Neural progenitor cell (in vitro differentiated cells): ENCODE results near the gene HOXD13. TPM values are rescaled to one million over a fixed set of nuclear protein-coding genes. Genes with fewer than 3 reads are reported as not detected.

Experiments
- DNase-seq: peaks from one replicate; pipeline ENCODE4 v3.0.0-alpha.2; 2016; ENCODE audit warnings: low spot score
- H2AFZ ChIP-seq: fragments of 200-600 bp; sonication (generic); replicated peaks from 2 replicates; pipeline ENCODE4 v1.6.1; 2016; ENCODE audit warnings: antibody characterized with exemption
- H3F3A ChIP-seq: fragments of 200-600 bp; sonication (generic); 2 replicates; pipeline ENCODE4 v1.6.1; 2016; ENCODE audit warnings: antibody characterized with exemption, low read depth
- H3K27ac ChIP-seq: fragments of 200-600 bp; sonication (generic); 2 replicates; pipeline ENCODE4 v1.5.1; 2016; ENCODE audit warnings: mild to moderate bottlenecking
- H3K27me3 ChIP-seq: fragments of 200-600 bp; sonication (generic); 2 replicates; pipeline ENCODE4 v1.6.1; 2016; ENCODE audit warnings: mild to moderate bottlenecking, moderate library complexity
- H3K36me3 ChIP-seq: fragments of 200-600 bp; sonication (generic); 2 replicates; pipeline ENCODE4 v1.5.1; 2016
- H3K4me1 ChIP-seq: fragments of 200-600 bp; sonication (generic); 2 replicates; pipeline ENCODE4 v1.6.1; 2016; ENCODE audit warnings: mixed run types
- H3K4me2 ChIP-seq: fragments of 200-600 bp; sonication (generic); 2 replicates; pipeline ENCODE4 v1.6.1; 2016
- H3K4me3 ChIP-seq: fragments of 200-600 bp; sonication (generic); 2 replicates; pipeline ENCODE4 v1.5.1; 2016
- H3K79me2 ChIP-seq: fragments of 200-600 bp; sonication (generic); 2 replicates; pipeline ENCODE4 v1.6.1; 2016; ENCODE audit warnings: low read depth
- H3K9ac ChIP-seq: fragments of 200-600 bp; sonication (generic); 2 replicates; pipeline ENCODE4 v1.6.1; 2016
- H3K9me3 ChIP-seq: fragments of 200-600 bp; sonication (generic); 2 replicates; pipeline ENCODE4 v1.5.1; 2016; ENCODE audit warnings: low read depth
- H4K20me1 ChIP-seq: fragments of 200-600 bp; sonication (generic); 2 replicates; pipeline ENCODE4 v1.6.1; 2016; ENCODE audit warnings: low read depth
- H3K27ac Mint-ChIP-seq: 3 replicates; pipeline ENCODE4 v1.8.0; 2021; ENCODE audit warnings: mixed read lengths
- H3K27me3 Mint-ChIP-seq: 2 replicates; pipeline ENCODE4 v1.8.0; 2022; ENCODE audit warnings: low read depth, mild to moderate bottlenecking, inconsistent platforms, moderate library complexity, mixed read lengths; ENCODE audit not compliant: insufficient read depth
- H3K36me3 Mint-ChIP-seq: 3 replicates; pipeline ENCODE4 v1.8.0; 2021; ENCODE audit warnings: mixed read lengths
- H3K4me1 Mint-ChIP-seq: 3 replicates; pipeline ENCODE4 v1.8.0; 2021; ENCODE audit warnings: mixed read lengths
- H3K4me3 Mint-ChIP-seq: 3 replicates; pipeline ENCODE4 v1.8.0; 2021; ENCODE audit warnings: mild to moderate bottlenecking, moderate library complexity, mixed read lengths
- H3K9me3 Mint-ChIP-seq: 3 replicates; pipeline ENCODE4 v1.8.0; 2020; ENCODE audit warnings: mixed read lengths
- CTCF ChIP-seq: fragments of 200-600 bp; sonication (generic); IDR thresholded peaks from 2 replicates; pipeline ENCODE4 v1.5.1; 2017; ENCODE audit warnings: antibody characterized with exemption, mild to moderate bottlenecking
- EZH2 ChIP-seq: fragments of 200-600 bp; sonication (generic); IDR thresholded peaks from 2 replicates; pipeline ENCODE4 v1.6.1; 2017; ENCODE audit warnings: antibody characterized with exemption, mild to moderate bottlenecking, moderate library complexity
- EZH2phosphoT487 ChIP-seq: fragments of 200-600 bp; sonication (generic); IDR thresholded peaks from 2 replicates; pipeline ENCODE4 v1.6.1; 2017; ENCODE audit warnings: antibody characterized with exemption
- total RNA-seq: library from RNA; depleted of rRNA; stranded (reverse); fragments of >200 nt; gene quantifications from 2 replicates; pipeline ENCODE4 v1.2.3, GENCODE V29; 2015; ENCODE audit warnings: low replicate concordance

HOXD13 gene
- total RNA-seq, 1 donor from 2014 or later, result not detected

- H3K4me3 ChIP-seq, result no peak overlapping the region
- no peak overlapping the region for H3K27ac ChIP-seq
- H3K4me3 Mint-ChIP-seq, result no peak overlapping the region
- H3K36me3 ChIP-seq, result no peaks in the 10 kb centered on the region
- H3K79me2 ChIP-seq, result no peaks in the 10 kb centered on the region
- no peak overlapping the region for H2AFZ ChIP-seq
- H3K9ac ChIP-seq, result no peak overlapping the region
- peaks cover 49% of the 10 kb centered on the region for H4K20me1 ChIP-seq
- H3K27ac Mint-ChIP-seq, result no peak overlapping the region
- H3K4me2 ChIP-seq, result no peak overlapping the region
- no peaks in the 10 kb centered on the region for H3K9me3 ChIP-seq
- peaks cover 80% of the 10 kb centered on the region for H3K27me3 Mint-ChIP-seq
- H3K36me3 Mint-ChIP-seq, result no peaks in the 10 kb centered on the region
- no peaks in the 10 kb centered on the region for H3K4me1 ChIP-seq
- no peak for TF ChIP-seq CTCF
- peak; percentile 51 for TF ChIP-seq EZH2
- peaks cover 12% of the 10 kb centered on the region for H3K9me3 Mint-ChIP-seq
- no peak for DNase-seq
- H3K27me3 ChIP-seq, result peaks cover 100% of the 10 kb centered on the region
- peaks cover 4% of the 10 kb centered on the region for H3K4me1 Mint-ChIP-seq
- no peaks in the 10 kb centered on the region for H3F3A ChIP-seq
Observed at GRCh38 chr2:176138526-176138922, 46.0 kb downstream of the HOXD13 start.

DNA sequence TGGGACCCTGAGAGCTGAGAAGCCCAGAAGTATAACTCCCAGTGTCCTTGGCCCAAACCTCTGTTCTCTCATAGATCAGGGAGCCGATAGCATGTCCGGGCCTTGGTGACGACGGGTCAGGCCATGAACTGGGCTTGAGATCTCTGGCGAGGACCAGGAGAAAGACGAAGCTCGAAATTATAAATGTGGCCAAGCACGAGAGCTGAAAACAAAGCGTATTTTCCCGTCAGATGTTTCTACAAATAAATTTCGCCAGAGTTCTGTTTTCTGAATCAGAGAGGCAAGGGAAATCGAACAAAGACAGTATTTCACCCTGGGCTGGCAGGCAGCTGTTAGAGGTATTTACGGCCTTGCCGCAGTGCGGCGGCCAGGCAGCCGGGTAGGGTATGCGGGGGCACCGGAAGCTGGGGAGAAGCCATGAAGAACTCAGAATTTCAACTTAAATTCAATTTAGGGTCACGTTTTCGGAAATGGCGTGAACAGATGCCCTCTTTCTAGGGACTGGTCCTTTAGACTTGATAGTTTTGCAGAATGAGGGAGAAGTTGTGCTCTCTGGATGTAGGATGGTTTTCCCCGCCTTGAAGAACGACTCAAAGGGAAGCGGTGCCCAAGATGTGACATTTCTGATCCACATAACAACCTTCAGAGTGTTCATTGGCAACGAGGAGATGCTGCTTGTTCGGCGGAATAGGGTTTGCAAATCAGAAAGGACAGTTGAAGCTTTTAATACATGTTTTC lies 46.6 kb downstream of the HOXD13 start:
- Histone ChIP-seq H3K27ac (no peak overlapping the region), H3K9me3 (no peaks in the 10 kb centered on the region), H3K36me3 (no peaks in the 10 kb centered on the region), H3K4me3 (no peak overlapping the region), H3K27me3 (peaks cover 100% of the 10 kb centered on the region), H3K4me1 (no peaks in the 10 kb centered on the region), H3K9ac (no peak overlapping the region), H3F3A (no peaks in the 10 kb centered on the region), H3K79me2 (no peaks in the 10 kb centered on the region), H3K4me2 (no peak overlapping the region), H2AFZ (no peak overlapping the region), H4K20me1 (peaks cover 44% of the 10 kb centered on the region)
- Mint-ChIP-seq H3K36me3 (no peaks in the 10 kb centered on the region), H3K27ac (no peak overlapping the region), H3K4me1 (peaks cover 4% of the 10 kb centered on the region), H3K9me3 (peaks cover 12% of the 10 kb centered on the region), H3K27me3 (peaks cover 79% of the 10 kb centered on the region), H3K4me3 (no peak overlapping the region)
- no peak for DNase-seq
- no peak for TF ChIP-seq CTCF
- peak; percentile 63 for TF ChIP-seq EZH2

DNA sequence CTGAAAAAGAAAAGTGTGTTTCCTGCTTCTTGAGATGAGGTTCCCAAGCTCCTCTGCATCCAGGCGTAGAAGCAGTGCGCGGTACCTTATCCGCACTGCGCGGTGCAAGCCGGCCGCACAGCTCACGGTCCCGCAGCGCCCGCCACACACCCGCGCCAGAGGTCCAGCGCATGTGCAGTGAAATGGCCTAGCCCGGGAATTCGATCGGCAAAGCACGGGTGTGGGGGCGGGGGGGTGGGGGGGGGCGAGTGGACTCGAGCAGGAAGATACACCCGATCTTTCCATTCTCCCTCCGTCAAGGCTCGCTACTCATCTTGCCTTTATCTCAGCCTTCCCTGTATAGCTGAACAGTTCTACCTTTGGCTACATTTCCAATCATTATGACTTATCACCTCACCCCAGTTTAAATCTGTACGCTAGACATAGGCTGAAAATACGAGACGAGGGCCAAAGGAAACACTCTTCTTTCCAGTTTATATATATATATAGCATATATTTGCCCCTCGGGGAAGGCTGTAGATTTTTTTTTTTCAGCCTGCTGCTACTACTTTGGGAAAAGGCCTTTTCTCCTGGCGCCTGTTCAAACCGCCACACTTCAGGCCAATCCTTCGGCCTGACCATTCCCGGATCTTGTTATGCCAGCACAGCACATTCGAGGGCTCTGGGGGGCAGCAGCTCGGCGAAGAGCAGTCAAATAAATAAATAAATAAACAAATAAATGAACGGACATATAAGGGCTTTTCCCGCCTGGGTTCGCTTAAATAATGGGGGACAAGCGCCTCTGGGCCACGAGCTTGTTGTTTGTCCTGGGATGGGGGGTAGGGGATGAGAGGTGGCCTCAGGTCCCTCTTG lies 47.4 kb downstream of the HOXD13 start:
- Mint-ChIP-seq H3K4me1 (peaks cover 4% of the 10 kb centered on the region), H3K4me3 (no peak overlapping the region), H3K9me3 (peaks cover 12% of the 10 kb centered on the region), H3K27me3 (peaks cover 76% of the 10 kb centered on the region), H3K36me3 (no peaks in the 10 kb centered on the region), H3K27ac (no peak overlapping the region)
- no peak for TF ChIP-seq CTCF
- no peak for TF ChIP-seq EZH2
- no peak for TF ChIP-seq EZH2phosphoT487
- Histone ChIP-seq H3K9ac (no peak overlapping the region), H3K79me2 (no peaks in the 10 kb centered on the region), H2AFZ (peak overlapping the region; percentile 81), H3K9me3 (no peaks in the 10 kb centered on the region), H3K36me3 (no peaks in the 10 kb centered on the region), H4K20me1 (peaks cover 36% of the 10 kb centered on the region), H3K4me2 (peak overlapping the region; percentile 73), H3F3A (no peaks in the 10 kb centered on the region), H3K4me1 (no peaks in the 10 kb centered on the region), H3K27ac (no peak overlapping the region), H3K4me3 (peak overlapping the region; percentile 51), H3K27me3 (peaks cover 100% of the 10 kb centered on the region)
- no peak for DNase-seq
